Right lobe of liver (tissue), 6 donors: Measurements from ENCODE around the gene COMMD10. TPM values are rescaled to one million over a fixed set of nuclear protein-coding genes. Genes with fewer than 3 reads are reported as not detected.

Experiments
- ATAC-seq, 4 donors: fragments of 200-7000 bp; cut with Tn5 transposase; one replicate each; pipeline ENCODE4 v1.9.1; 2020; ENCODE audit warnings: mild to moderate bottlenecking in 4 of 4, moderate library complexity in 4 of 4
- DNase-seq, 3 donors: peaks; one replicate each; pipeline ENCODE4 v3.0.0-alpha.2; 2020
- H3K27ac ChIP-seq, 3 donors: fragments of 200-600 bp; one replicate each; pipeline ENCODE4 v1.8.0; 2022
- H3K27me3 ChIP-seq, 2 donors: fragments of 200-600 bp; one replicate each; pipeline ENCODE4 v1.8.0; 2022
- H3K36me3 ChIP-seq, 4 donors: fragments of 200-600 bp; sonication (generic) in 1 of 4; one replicate each; pipeline versions ENCODE4 v1.5.1 to v1.8.0; 2017 to 2022; ENCODE audit warnings: control low read depth in 1 of 4
- H3K4me1 ChIP-seq, 4 donors: fragments of 200-600 bp; sonication (generic) in 1 of 4; one replicate each; pipeline versions ENCODE4 v1.5.1 to v1.8.0; 2017 to 2022; ENCODE audit warnings: control low read depth in 1 of 4
- H3K4me3 ChIP-seq, 3 donors: fragments of 200-600 bp; one replicate each; pipeline ENCODE4 v1.8.0; 2022
- H3K9me3 ChIP-seq, 4 donors: fragments of 200-600 bp; sonication (generic) in 1 of 4; one replicate each; pipeline versions ENCODE4 v1.5.1 to v1.8.0; 2017 to 2022; ENCODE audit warnings: control low read depth in 1 of 4
- POLR2A ChIP-seq: fragments of 450-650 bp; IDR thresholded peaks from one replicate; pipeline ENCODE4 v1.6.1; 2017; ENCODE audit warnings: antibody characterized with exemption, mild to moderate bottlenecking
- WGBS: methylation state at CpG from one replicate; pipeline ENCODE4 v1.1.6; 2018; ENCODE audit warnings: low coverage, low lambda C conversion rate; ENCODE audit not compliant: insufficient coverage; ENCODE audit errors: missing lambda C conversion rate; 5-methylcytosine and 5-hydroxymethylcytosine counted together
- intact Hi-C, 2 donors: fragments of 100-400 bp; cut with DNase I; formaldehyde crosslinking; loops; one replicate each; pipeline versions ENCODE4 v1.11.2 to v1.14.1; 2022
- total RNA-seq, 6 experiments: library from RNA; depleted of rRNA in 2 of 6; stranded (reverse); fragments of >200 nt in 2 of 6; fragmentation: NEBNext Ultra II Directional in 3 of 6; extraction: Animal tissue kit (Norgen Biotek cat#: 25700) in 3 of 6; gene quantifications; one replicate each; pipeline versions ENCODE4 v1.1.0 to v1.2.4, GENCODE V29; 2016 to 2023
- TF ChIP-seq, protein P1 (sequence below), 4 donors: fragments of 200-600 bp in 3 of 4; fragments of 450-650 bp in 1 of 4; IDR thresholded peaks; one replicate each; pipeline versions ENCODE4 v1.5.1 to v1.8.0; 2016 to 2022; ENCODE audit warnings: antibody characterized with exemption in 4 of 4, mild to moderate bottlenecking in 2 of 4
- donor health status: DM: no; HTN: yes; CAD: no.
- donor health status: DM: no; HTN: no; CAD: no.
- donor health status: DM: no; HTN: no; CAD: no.
- donor health status: DM: no; HTN: yes; CAD: no.
- donor health status: DM: no; HTN: yes; CAD: no.

COMMD10 gene
- total RNA-seq, 6 experiments from 2014 or later: 11.1 to 16.2 (median 14.4) TPM

DNA sequence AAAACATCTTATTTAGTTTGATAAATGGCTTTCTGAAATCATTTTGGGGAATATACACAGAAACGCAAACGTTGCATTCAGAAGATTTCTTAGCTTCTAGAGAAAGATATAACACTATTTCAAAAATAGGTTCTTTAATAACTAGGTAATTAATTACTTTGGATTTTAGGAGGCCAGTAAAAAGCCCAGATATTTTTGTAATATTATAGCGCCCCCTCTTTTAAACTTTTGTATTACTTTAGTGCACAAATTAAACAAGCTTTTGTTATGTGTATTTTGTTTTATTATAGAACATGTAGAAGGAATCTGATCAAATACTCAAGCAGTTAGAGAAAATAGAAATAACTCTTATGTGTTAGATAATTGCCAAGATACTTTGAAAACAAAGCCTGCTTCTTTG is 57.7 kb downstream of the COMMD10 start:
- 93% methylated on average over 3 of the region's 3 CpGs for WGBS
- no peak for TF ChIP-seq POLR2A
- TF ChIP-seq, protein P1, sequence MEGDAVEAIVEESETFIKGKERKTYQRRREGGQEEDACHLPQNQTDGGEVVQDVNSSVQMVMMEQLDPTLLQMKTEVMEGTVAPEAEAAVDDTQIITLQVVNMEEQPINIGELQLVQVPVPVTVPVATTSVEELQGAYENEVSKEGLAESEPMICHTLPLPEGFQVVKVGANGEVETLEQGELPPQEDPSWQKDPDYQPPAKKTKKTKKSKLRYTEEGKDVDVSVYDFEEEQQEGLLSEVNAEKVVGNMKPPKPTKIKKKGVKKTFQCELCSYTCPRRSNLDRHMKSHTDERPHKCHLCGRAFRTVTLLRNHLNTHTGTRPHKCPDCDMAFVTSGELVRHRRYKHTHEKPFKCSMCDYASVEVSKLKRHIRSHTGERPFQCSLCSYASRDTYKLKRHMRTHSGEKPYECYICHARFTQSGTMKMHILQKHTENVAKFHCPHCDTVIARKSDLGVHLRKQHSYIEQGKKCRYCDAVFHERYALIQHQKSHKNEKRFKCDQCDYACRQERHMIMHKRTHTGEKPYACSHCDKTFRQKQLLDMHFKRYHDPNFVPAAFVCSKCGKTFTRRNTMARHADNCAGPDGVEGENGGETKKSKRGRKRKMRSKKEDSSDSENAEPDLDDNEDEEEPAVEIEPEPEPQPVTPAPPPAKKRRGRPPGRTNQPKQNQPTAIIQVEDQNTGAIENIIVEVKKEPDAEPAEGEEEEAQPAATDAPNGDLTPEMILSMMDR (IDR thresholded peaks at IDR 0.05): no peak
- ATAC-seq (no peak), DNase-seq (no peak)
- Histone ChIP-seq H3K9me3 (no peaks in the 10 kb centered on the region), H3K4me1 (no peaks in the 10 kb centered on the region), H3K36me3 (no peaks in the 10 kb centered on the region), H3K4me3 (no peak overlapping the region), H3K27ac (no peak overlapping the region), H3K27me3 (no peaks in the 10 kb centered on the region)
- intact Hi-C loops: no loop called here

DNA sequence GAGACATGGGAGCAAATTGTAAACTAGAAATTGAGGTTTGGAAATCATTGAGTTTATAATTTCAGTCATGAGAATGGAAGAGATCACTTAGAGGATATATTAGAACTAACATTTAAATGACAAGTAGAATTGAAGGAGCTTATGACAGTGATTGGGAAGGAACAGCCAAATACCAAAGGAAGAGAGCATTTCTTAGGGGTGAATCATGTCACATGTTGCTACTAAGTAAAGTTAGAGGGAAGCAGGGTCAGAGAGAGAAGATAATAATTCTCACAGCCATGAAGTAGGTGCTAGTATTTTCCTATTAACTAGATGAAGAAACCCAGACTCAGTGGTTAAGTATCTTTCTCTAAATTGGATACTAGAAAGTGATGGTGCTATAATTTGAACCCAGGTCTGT is 59.3 kb downstream of the COMMD10 start:
- Histone ChIP-seq H3K36me3 (no peaks in the 10 kb centered on the region), H3K4me3 (no peak overlapping the region), H3K4me1 (no peaks in the 10 kb centered on the region), H3K27me3 (no peaks in the 10 kb centered on the region), H3K27ac (no peak overlapping the region), H3K9me3 (no peaks in the 10 kb centered on the region)
- ATAC-seq (no peak), DNase-seq (no peak)
- TF ChIP-seq, protein P1 (IDR thresholded peaks at IDR 0.05): no peak
- no peak for TF ChIP-seq POLR2A
- intact Hi-C loops: no loop called here

DNA sequence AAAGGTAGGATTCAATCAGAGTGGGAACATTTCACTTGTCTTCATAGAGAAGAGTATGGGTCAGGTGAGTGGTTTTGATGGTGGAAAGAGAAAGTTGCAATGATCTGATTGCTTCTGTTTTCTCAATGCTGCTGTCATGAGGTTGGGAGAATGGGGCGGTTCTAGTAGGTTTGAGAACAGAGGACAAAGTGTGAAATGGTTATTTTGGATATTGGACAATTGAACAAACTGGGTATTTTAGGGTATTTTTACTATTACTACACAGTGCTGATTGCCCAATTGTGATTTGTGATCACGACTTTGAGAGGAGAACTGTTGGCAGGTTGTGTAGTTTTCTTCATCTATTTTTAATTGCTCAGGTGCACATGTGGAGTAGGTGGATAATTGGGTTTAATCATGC is 60.2 kb downstream of the COMMD10 start:
- H3K36me3 ChIP-seq: no peaks in the 10 kb centered on the region
- H3K27me3 ChIP-seq: no peaks in the 10 kb centered on the region
- H3K4me1 ChIP-seq: no peaks in the 10 kb centered on the region
- 66% methylated on average over 2 of the region's 2 CpGs for WGBS
- intact Hi-C loops: no loop called here
- H3K9me3 ChIP-seq: no peaks in the 10 kb centered on the region
- ATAC-seq (peak in 1 of 4 donors; percentile 16), DNase-seq (no peak)
- H3K4me3 ChIP-seq: no peak overlapping the region
- TF ChIP-seq POLR2A: no peak
- TF ChIP-seq, protein P1 (IDR thresholded peaks at IDR 0.05): no peak
- H3K27ac ChIP-seq: no peak overlapping the region

DNA sequence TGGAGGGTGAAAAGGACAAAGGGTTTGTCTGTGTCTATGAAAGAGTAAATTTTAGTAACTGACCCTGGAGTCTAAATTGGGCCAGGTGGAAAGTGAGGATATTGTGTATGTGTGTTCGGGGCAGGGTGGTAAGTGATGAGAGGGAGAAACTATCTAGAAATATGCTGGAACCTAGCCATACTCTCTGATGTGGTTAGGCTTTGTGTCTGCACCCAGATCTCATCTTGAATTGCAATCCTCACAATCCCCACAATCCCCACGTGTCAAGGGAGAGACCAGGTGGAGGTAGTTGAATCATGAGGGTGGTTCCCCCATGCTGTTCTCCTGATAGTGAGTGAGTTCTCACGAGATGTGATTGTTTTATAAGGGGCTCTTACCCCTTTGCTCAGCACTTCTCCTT is 60.6 kb downstream of the COMMD10 start:
- intact Hi-C loops: no loop called here
- no peak overlapping the region for H3K27ac ChIP-seq
- WGBS: 89% methylated on average over 3 of the region's 3 CpGs
- TF ChIP-seq POLR2A: no peak
- TF ChIP-seq, protein P1 (IDR thresholded peaks at IDR 0.05): no peak
- no peak overlapping the region for H3K4me3 ChIP-seq
- no peaks in the 10 kb centered on the region for H3K27me3 ChIP-seq
- DNase-seq: no peak
- ATAC-seq: no peak
- H3K9me3 ChIP-seq: no peaks in the 10 kb centered on the region
- H3K36me3 ChIP-seq: no peaks in the 10 kb centered on the region
- no peaks in the 10 kb centered on the region for H3K4me1 ChIP-seq

DNA sequence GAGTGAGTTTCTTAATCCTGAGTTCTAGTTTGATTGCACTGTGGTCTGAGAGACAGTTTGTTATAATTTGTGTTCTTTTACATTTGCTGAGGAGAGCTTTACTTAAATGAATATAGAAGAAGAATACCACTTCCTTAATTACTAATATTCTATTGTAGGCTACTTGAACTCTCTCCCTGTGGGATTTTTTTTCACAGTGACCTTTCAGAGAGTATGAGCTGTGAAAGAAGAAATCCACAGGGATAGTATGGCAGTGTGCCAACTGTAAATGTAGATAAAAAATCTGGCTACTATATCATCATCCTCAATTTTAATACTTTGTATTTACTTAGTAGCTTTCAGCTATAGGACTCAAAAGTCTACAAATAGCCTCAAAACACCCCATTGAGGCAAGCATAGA is 67.3 kb downstream of the COMMD10 start:
- no peaks in the 10 kb centered on the region for H3K36me3 ChIP-seq
- intact Hi-C loops: no loop called here
- DNase-seq (no peak), ATAC-seq (no peak)
- H3K27ac ChIP-seq: no peak overlapping the region
- H3K4me3 ChIP-seq: no peak overlapping the region
- TF ChIP-seq, protein P1 (IDR thresholded peaks at IDR 0.05): no peak
- no peak for TF ChIP-seq POLR2A
- no peaks in the 10 kb centered on the region for H3K27me3 ChIP-seq
- peaks cover 0 to 10% (median 4%) of the 10 kb centered on the region in 4 donors for H3K4me1 ChIP-seq
- no peaks in the 10 kb centered on the region for H3K9me3 ChIP-seq
